ENCODE measurements around the gene CRPPA. TPM values are rescaled to one million over a fixed set of nuclear protein-coding genes. Genes with fewer than 3 reads are reported as not detected.
A peak's percentile ranks its signal among the peaks of the same experiment; 100 is the strongest.

CRPPA gene
- total RNA-seq, 1 donor from 2014 or later = 2.6 TPM

DNA sequence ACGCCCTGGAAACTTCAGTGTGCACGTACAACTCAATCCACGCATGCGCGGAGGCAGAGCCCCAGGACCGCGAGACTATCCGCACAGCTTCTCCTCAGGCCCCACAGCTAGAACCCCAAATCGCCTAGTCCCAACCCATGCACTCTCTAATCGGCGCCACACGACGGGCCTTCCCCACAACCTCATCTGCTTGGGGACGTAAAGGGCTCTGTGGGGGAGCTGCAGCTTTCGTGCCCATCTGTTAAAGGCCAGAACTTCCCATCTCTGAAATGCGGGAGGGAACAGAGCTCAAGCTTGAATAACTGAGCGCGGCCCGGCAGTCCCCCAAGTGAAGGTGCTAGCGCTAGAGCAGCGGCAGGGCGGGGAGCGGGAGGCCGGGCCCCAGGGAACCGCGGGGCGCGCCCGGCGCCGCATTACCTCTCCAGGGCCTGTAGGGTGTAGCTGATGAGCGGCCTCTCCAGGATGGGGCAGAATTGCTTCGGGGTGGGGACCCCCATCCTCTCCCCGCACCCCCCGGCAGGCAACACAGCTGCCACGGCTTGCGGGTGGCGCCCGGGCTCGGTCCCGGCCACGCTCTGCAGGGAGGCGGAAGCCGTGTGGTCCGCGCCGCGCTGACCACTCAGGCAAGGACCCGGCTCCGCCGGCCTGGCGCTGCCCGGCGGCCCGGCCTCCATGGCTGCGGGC lies 547 bp downstream of the CRPPA start:
- H3F3A ChIP-seq (ENCODE audit: low read depth) = peaks cover 19% of the 10 kb centered on the region
- no peaks in the 10 kb centered on the region for H3K79me2 ChIP-seq (ENCODE audit: low read depth)
- Mint-ChIP-seq H3K27me3 (ENCODE audit: insufficient read depth, low read depth) (peaks cover 9% of the 10 kb centered on the region), H3K4me3 (peak overlapping the region; percentile 86), H3K9me3 (peaks cover 3% of the 10 kb centered on the region), H3K27ac (peak overlapping the region; percentile 28), H3K36me3 (no peaks in the 10 kb centered on the region), H3K4me1 (peaks cover 26% of the 10 kb centered on the region)
- H3K27ac ChIP-seq = no peak overlapping the region
- peaks cover 6% of the 10 kb centered on the region for H3K4me1 ChIP-seq
- peak overlapping the region; percentile 84 for H3K4me2 ChIP-seq
- peak overlapping the region; percentile 79 for H2AFZ ChIP-seq (replicated peaks)
- peak; percentile 89 for DNase-seq (ENCODE audit: low spot score)
- no peaks in the 10 kb centered on the region for H3K27me3 ChIP-seq
- peak overlapping the region; percentile 60 for H3K4me3 ChIP-seq
- no peaks in the 10 kb centered on the region for H3K36me3 ChIP-seq
- no peaks in the 10 kb centered on the region for H4K20me1 ChIP-seq (ENCODE audit: low read depth)
- no peaks in the 10 kb centered on the region for H3K9me3 ChIP-seq (ENCODE audit: low read depth)
- H3K9ac ChIP-seq = peak overlapping the region; percentile 57
- TF ChIP-seq, protein P1, sequence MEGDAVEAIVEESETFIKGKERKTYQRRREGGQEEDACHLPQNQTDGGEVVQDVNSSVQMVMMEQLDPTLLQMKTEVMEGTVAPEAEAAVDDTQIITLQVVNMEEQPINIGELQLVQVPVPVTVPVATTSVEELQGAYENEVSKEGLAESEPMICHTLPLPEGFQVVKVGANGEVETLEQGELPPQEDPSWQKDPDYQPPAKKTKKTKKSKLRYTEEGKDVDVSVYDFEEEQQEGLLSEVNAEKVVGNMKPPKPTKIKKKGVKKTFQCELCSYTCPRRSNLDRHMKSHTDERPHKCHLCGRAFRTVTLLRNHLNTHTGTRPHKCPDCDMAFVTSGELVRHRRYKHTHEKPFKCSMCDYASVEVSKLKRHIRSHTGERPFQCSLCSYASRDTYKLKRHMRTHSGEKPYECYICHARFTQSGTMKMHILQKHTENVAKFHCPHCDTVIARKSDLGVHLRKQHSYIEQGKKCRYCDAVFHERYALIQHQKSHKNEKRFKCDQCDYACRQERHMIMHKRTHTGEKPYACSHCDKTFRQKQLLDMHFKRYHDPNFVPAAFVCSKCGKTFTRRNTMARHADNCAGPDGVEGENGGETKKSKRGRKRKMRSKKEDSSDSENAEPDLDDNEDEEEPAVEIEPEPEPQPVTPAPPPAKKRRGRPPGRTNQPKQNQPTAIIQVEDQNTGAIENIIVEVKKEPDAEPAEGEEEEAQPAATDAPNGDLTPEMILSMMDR (IDR thresholded peaks at IDR 0.05) = peak; percentile 44
- TF ChIP-seq EZH2phosphoT487 (IDR thresholded peaks at IDR 0.05) = no peak
- no peak for TF ChIP-seq EZH2 (IDR thresholded peaks at IDR 0.05)

- H3K36me3 Mint-ChIP-seq = no peaks in the 10 kb centered on the region
- H3K4me3 Mint-ChIP-seq = peak overlapping the region; percentile 86
- H3K4me1 Mint-ChIP-seq = peaks cover 26% of the 10 kb centered on the region
- H3K27me3 ChIP-seq = no peaks in the 10 kb centered on the region
- no peak overlapping the region for H3K9ac ChIP-seq
- H3K4me2 ChIP-seq = peak overlapping the region; percentile 84
- TF ChIP-seq, protein P1 (IDR thresholded peaks at IDR 0.05) = no peak
- TF ChIP-seq EZH2 (IDR thresholded peaks at IDR 0.05) = no peak
- TF ChIP-seq EZH2phosphoT487 (IDR thresholded peaks at IDR 0.05) = no peak
- no peaks in the 10 kb centered on the region for H3K79me2 ChIP-seq (ENCODE audit: low read depth)
- H3K4me1 ChIP-seq = peaks cover 6% of the 10 kb centered on the region
- H3K4me3 ChIP-seq = peak overlapping the region; percentile 60
- peaks cover 3% of the 10 kb centered on the region for H3K9me3 Mint-ChIP-seq
- H3K27ac ChIP-seq = no peak overlapping the region
- no peaks in the 10 kb centered on the region for H3K9me3 ChIP-seq (ENCODE audit: low read depth)
- H3K27ac Mint-ChIP-seq = peak overlapping the region; percentile 28
- peaks cover 19% of the 10 kb centered on the region for H3F3A ChIP-seq (ENCODE audit: low read depth)
- H3K27me3 Mint-ChIP-seq (ENCODE audit: insufficient read depth, low read depth) = peaks cover 7% of the 10 kb centered on the region
- H3K36me3 ChIP-seq = no peaks in the 10 kb centered on the region
- no peaks in the 10 kb centered on the region for H4K20me1 ChIP-seq (ENCODE audit: low read depth)
- H2AFZ ChIP-seq (replicated peaks) = peak overlapping the region; percentile 79
- no peak for DNase-seq (ENCODE audit: low spot score)
Measured at GRCh38 chr7:16420329-16420648, 1.0 kb downstream of the CRPPA start.

DNA sequence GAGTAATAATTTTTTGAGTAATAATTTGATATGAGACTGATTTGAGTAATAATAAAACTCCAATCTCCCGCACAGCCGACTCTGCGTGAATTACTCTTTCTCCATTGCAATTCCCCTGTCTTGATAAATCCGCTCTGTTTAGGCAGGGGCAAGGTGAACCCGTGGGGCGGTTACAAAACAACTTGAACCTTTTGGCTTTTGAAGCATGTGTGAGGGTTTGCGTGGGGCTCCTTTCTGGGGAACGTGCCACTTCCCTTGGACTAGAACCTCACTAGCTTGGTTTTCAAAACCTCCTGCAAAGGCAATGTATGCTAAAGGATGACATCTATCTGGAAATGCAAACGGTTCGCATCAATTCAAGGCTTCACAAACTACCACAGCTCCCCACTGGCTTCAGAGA lies 1.5 kb downstream of the CRPPA start:
- no peak overlapping the region for H3K27ac ChIP-seq
- H3K27me3 ChIP-seq = no peaks in the 10 kb centered on the region
- H3K27ac Mint-ChIP-seq = no peak overlapping the region
- H3K4me1 ChIP-seq = peaks cover 6% of the 10 kb centered on the region
- H3F3A ChIP-seq (ENCODE audit: low read depth) = peaks cover 19% of the 10 kb centered on the region
- peak overlapping the region; percentile 79 for H2AFZ ChIP-seq (replicated peaks)
- no peak overlapping the region for H3K9ac ChIP-seq
- H3K4me2 ChIP-seq = peak overlapping the region; percentile 84
- peaks cover 3% of the 10 kb centered on the region for H3K9me3 Mint-ChIP-seq
- TF ChIP-seq, protein P1 (IDR thresholded peaks at IDR 0.05) = no peak
- TF ChIP-seq EZH2phosphoT487 (IDR thresholded peaks at IDR 0.05) (no peak), EZH2 (IDR thresholded peaks at IDR 0.05) (no peak)
- H3K4me3 ChIP-seq = peak overlapping the region; percentile 60
- no peaks in the 10 kb centered on the region for H4K20me1 ChIP-seq (ENCODE audit: low read depth)
- no peak for DNase-seq (ENCODE audit: low spot score)
- H3K36me3 Mint-ChIP-seq = no peaks in the 10 kb centered on the region
- H3K4me1 Mint-ChIP-seq = peaks cover 26% of the 10 kb centered on the region
- H3K36me3 ChIP-seq = no peaks in the 10 kb centered on the region
- peaks cover 7% of the 10 kb centered on the region for H3K27me3 Mint-ChIP-seq (ENCODE audit: insufficient read depth, low read depth)
- no peaks in the 10 kb centered on the region for H3K9me3 ChIP-seq (ENCODE audit: low read depth)
- H3K4me3 Mint-ChIP-seq = peak overlapping the region; percentile 86
- H3K79me2 ChIP-seq (ENCODE audit: low read depth) = no peaks in the 10 kb centered on the region
